ENCODE results near the gene APOBEC2. TPM values are rescaled to one million over a fixed set of nuclear protein-coding genes. Genes with fewer than 3 reads are reported as not detected.

Gene APOBEC2
- total RNA-seq, 1 experiment from 2014 or later: 4.8 TPM

DNA sequence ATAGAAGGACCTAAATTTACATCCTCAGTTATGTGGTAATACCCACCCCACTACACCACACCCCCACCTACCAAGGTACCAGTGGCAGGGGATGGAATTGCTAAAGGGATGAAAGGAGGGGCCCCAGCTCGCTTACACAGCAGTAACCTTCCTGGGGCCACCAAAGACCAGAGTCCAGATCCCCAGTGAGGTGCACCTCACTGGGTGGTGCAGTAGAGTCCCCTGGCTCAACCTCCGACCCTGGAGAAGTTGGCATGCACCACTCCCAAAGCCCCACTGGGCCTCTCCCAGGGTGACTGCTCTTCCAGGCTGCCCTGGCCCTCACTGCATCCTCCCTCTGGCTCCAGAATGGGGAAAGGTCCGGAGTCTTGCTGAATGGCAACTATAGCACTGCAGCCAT, 14.8 kb upstream of the APOBEC2 start:
- intact Hi-C loops (cut with micrococcal nuclease; ENCODE audit: unreplicated experiment): no loop called here
- CTCF ChIA-PET: interaction anchor here (1.6 kb wide), 1 partner anchor 10 kb away, joined by 3 read pairs; no protein-coding TSS in a partner anchor
- TF ChIP-seq, protein P1, sequence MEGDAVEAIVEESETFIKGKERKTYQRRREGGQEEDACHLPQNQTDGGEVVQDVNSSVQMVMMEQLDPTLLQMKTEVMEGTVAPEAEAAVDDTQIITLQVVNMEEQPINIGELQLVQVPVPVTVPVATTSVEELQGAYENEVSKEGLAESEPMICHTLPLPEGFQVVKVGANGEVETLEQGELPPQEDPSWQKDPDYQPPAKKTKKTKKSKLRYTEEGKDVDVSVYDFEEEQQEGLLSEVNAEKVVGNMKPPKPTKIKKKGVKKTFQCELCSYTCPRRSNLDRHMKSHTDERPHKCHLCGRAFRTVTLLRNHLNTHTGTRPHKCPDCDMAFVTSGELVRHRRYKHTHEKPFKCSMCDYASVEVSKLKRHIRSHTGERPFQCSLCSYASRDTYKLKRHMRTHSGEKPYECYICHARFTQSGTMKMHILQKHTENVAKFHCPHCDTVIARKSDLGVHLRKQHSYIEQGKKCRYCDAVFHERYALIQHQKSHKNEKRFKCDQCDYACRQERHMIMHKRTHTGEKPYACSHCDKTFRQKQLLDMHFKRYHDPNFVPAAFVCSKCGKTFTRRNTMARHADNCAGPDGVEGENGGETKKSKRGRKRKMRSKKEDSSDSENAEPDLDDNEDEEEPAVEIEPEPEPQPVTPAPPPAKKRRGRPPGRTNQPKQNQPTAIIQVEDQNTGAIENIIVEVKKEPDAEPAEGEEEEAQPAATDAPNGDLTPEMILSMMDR (IDR thresholded peaks at IDR 0.05; ENCODE audit: insufficient read depth in 1 of 2, low read depth in 1 of 2, low read length in 1 of 2, severe bottlenecking in 1 of 2, unreplicated experiment in 1 of 2): no peak

DNA sequence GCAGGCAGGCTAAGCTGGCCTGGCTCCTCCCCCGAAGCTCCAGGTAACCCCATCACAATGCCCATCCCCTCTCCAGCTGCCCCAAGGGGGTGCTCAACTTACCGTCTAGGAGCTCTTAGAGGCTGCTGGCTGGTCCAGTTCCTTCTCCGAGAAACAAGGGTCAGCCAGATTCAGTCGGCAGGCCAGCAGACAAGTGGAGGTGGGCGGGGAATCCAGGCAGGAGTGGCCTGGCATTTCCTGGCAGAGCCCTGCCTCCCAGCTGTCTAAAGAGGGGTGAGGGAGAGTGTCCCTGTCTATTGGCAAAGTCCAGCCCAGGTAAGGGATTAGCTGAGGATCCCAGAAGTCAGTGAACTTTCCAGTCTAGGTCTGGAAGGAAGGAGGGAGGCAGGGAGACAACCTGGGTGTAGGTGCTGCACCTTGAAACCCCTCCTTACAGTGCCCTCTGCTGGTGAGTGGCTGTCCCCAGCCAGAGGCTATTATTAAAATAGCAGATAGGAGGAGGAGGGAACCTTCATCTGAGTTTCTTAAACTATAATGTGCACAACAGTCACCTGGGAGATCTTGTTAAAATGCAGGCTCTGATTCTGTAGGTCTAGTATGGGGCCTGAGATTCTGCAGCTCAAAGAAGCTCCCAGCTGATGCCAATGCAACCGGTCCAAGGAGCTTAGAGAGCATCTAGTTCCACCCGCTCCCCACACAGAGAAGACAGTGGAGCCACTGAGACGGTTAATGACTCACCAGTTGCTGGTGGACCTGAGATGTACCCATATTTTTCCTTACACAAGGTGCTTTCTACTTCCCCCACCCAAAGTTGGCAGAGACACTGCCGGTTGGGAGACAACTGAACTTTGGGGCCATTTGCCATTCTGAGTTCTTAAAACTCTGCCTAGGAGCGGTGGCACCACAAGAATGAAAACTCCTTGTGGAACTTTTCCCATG, 13.7 kb upstream of the APOBEC2 start, which contains the start of gene UNC5CL:
Gene UNC5CL (minus strand): TSS at position 162 of the 939 bp plus-strand sequence. CDS start 4,147 bp downstream, outside the sequence.
- POLR2A ChIA-PET: interaction anchor here (0.7 to 2.0 kb wide), 3 partner anchors 33 to 271 kb away, joined by 3 to 19 read pairs (median 16); partner anchors contain the start of genes NFYA and OARD1
- Mint-ChIP-seq H3K36me3 (ENCODE audit: insufficient read depth, unreplicated experiment) (no peaks in the 10 kb centered on the region), H3K4me3 (ENCODE audit: unreplicated experiment) (peak within 1 kb of the TSS; percentile 63), H3K27me3 (ENCODE audit: insufficient read depth, unreplicated experiment) (no peaks in the 10 kb centered on the region), H3K9me3 (ENCODE audit: unreplicated experiment) (no peaks in the 10 kb centered on the region), H3K4me1 (ENCODE audit: low read depth, unreplicated experiment) (peaks cover 41% of the 10 kb centered on the region), H3K27ac (ENCODE audit: unreplicated experiment) (peak within 1 kb of the TSS; percentile 96)
- Histone ChIP-seq H3K9me3 (no peaks in the 10 kb centered on the region), H3K27me3 (replicated peaks; ENCODE audit: control insufficient read depth, insufficient read depth, low read length) (no peaks in the 10 kb centered on the region), H3K4me1 (peaks cover 59% of the 10 kb centered on the region), H3K36me3 (ENCODE audit: control insufficient read depth, insufficient read depth, low read length) (no peaks in the 10 kb centered on the region), H3K4me3 (ENCODE audit: low read depth, low read length) (no peak within 1 kb of the TSS)
- CTCF ChIA-PET: interaction anchor here (0.9 to 2.5 kb wide), 7 partner anchors 16 to 452 kb away, joined by 3 to 19 read pairs (median 4); partner anchors contain the start of gene NFYA
- intact Hi-C loops (cut with micrococcal nuclease; ENCODE audit: unreplicated experiment): loop anchor here (1.0 kb wide), 1 partner anchor 144 kb away; no protein-coding TSS in a partner anchor
- DNase-seq: peak; percentile 83 to 84
- BruUV-seq (replicated peaks): no TSS peak
- TF ChIP-seq, protein P1 (IDR thresholded peaks at IDR 0.05; ENCODE audit: insufficient read depth in 1 of 2, low read depth in 1 of 2, low read length in 1 of 2, severe bottlenecking in 1 of 2, unreplicated experiment in 1 of 2): peak; percentile 57 to 65

More for the DNA sequence above, 14.8 kb upstream of the APOBEC2 start:
- DNase-seq: no peak
- Histone ChIP-seq H3K4me3 (ENCODE audit: low read depth, low read length) (no peak overlapping the region), H3K27me3 (replicated peaks; ENCODE audit: control insufficient read depth, insufficient read depth, low read length) (no peaks in the 10 kb centered on the region), H3K9me3 (no peaks in the 10 kb centered on the region), H3K4me1 (peaks cover 59% of the 10 kb centered on the region), H3K36me3 (ENCODE audit: control insufficient read depth, insufficient read depth, low read length) (no peaks in the 10 kb centered on the region)
- H3K36me3 Mint-ChIP-seq (ENCODE audit: insufficient read depth, unreplicated experiment): no peaks in the 10 kb centered on the region
- peaks cover 41% of the 10 kb centered on the region for H3K4me1 Mint-ChIP-seq (ENCODE audit: low read depth, unreplicated experiment)
- POLR2A ChIA-PET: no interaction called here
- no peaks in the 10 kb centered on the region for H3K27me3 Mint-ChIP-seq (ENCODE audit: insufficient read depth, unreplicated experiment)
- no peaks in the 10 kb centered on the region for H3K9me3 Mint-ChIP-seq (ENCODE audit: unreplicated experiment)
- BruUV-seq (replicated peaks): no TSS peak
- peak overlapping the region; percentile 63 for H3K4me3 Mint-ChIP-seq (ENCODE audit: unreplicated experiment)
- H3K27ac Mint-ChIP-seq (ENCODE audit: unreplicated experiment): peak overlapping the region; percentile 96

All from Caco-2 (cell line).